Body of pancreas (tissue), 4 donors: ENCODE measurements around the gene SKAP1.

Experiments
- POLR2A ChIP-seq, 3 donors: fragments of 450-650 bp; IDR thresholded peaks; one replicate each; pipeline ENCODE4 v1.6.1; 2016; ENCODE audit warnings: antibody characterized with exemption in 3 of 3, mild to moderate bottlenecking in 2 of 3
- TF ChIP-seq, protein P1 (sequence below), 7 experiments: fragments of 450-650 bp in 4 of 7; fragments of 200-600 bp in 3 of 7; sonication (generic) in 3 of 7; IDR thresholded peaks; one replicate each; pipeline ENCODE4 v1.5.1; 2016 to 2019; ENCODE audit warnings: antibody characterized with exemption in 7 of 7

DNA sequence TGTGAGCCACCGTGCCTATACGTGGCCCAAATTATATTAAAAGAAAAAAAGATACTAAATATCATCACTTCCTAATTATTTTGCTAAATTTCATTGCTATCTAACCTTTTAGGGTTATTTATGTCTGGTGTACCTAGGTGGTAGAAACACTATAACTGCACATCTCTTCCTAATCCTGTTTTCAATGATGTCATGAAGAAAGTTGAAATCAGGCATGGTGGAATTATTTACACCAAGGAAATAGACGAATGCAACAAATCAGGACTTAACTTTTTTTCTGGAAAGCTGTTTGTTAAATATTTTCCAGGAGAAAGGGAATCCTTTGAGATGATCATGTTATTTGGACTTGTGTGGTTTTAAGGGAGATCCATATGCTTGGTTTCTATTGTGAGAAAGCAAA is 39.2 kb upstream of the SKAP1 start:
- no peak for TF ChIP-seq POLR2A (IDR thresholded peaks at IDR 0.05)
- TF ChIP-seq, protein P1, sequence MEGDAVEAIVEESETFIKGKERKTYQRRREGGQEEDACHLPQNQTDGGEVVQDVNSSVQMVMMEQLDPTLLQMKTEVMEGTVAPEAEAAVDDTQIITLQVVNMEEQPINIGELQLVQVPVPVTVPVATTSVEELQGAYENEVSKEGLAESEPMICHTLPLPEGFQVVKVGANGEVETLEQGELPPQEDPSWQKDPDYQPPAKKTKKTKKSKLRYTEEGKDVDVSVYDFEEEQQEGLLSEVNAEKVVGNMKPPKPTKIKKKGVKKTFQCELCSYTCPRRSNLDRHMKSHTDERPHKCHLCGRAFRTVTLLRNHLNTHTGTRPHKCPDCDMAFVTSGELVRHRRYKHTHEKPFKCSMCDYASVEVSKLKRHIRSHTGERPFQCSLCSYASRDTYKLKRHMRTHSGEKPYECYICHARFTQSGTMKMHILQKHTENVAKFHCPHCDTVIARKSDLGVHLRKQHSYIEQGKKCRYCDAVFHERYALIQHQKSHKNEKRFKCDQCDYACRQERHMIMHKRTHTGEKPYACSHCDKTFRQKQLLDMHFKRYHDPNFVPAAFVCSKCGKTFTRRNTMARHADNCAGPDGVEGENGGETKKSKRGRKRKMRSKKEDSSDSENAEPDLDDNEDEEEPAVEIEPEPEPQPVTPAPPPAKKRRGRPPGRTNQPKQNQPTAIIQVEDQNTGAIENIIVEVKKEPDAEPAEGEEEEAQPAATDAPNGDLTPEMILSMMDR (IDR thresholded peaks at IDR 0.05): no peak
